ENCODE results near the gene FOXO4.

Gene FOXO4

DNA sequence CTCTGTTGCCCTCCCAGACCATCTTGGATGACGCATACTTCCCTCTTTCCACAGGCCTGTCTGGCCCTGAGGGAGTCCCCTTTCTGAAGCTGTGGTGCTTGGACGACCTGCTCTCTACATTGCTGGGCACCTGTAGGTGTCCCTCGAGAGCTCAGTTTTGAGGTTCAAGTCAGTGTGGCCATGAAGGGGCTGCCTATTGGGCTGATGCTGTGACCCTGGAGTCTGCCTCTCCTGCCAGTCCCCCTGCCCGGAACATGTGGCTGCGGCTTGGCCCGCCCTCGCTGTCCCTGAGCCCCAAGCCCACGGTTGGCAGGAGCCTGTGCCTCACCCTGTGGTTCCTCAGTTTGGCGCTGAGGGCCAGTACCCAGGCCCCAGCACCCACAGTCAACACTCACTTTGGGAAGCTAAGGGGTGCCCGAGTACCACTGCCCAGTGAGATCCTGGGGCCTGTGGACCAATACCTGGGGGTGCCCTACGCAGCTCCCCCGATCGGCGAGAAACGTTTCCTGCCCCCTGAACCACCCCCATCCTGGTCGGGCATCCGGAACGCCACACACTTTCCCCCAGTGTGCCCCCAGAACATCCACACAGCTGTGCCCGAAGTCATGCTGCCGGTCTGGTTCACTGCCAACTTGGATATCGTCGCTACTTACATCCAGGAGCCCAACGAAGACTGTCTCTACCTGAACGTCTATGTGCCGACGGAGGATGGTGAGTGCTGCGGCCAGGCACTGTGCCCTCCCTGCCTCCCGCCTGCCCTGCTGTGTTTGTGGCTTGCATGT is 52.0 kb downstream of the FOXO4 start:
- in situ Hi-C loops (cut with HindIII; ENCODE audit: low pct_ligation_motif_present, low sequenced_read_pairs), result no loop called here
- TF ChIP-seq, protein P1, sequence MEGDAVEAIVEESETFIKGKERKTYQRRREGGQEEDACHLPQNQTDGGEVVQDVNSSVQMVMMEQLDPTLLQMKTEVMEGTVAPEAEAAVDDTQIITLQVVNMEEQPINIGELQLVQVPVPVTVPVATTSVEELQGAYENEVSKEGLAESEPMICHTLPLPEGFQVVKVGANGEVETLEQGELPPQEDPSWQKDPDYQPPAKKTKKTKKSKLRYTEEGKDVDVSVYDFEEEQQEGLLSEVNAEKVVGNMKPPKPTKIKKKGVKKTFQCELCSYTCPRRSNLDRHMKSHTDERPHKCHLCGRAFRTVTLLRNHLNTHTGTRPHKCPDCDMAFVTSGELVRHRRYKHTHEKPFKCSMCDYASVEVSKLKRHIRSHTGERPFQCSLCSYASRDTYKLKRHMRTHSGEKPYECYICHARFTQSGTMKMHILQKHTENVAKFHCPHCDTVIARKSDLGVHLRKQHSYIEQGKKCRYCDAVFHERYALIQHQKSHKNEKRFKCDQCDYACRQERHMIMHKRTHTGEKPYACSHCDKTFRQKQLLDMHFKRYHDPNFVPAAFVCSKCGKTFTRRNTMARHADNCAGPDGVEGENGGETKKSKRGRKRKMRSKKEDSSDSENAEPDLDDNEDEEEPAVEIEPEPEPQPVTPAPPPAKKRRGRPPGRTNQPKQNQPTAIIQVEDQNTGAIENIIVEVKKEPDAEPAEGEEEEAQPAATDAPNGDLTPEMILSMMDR (IDR thresholded peaks at IDR 0.05; ENCODE audit: low read depth, low read length, missing control alignments), result no peak
- H3K4me3 ChIP-seq (ENCODE audit: low read depth, low read length), result no peak overlapping the region

DNA sequence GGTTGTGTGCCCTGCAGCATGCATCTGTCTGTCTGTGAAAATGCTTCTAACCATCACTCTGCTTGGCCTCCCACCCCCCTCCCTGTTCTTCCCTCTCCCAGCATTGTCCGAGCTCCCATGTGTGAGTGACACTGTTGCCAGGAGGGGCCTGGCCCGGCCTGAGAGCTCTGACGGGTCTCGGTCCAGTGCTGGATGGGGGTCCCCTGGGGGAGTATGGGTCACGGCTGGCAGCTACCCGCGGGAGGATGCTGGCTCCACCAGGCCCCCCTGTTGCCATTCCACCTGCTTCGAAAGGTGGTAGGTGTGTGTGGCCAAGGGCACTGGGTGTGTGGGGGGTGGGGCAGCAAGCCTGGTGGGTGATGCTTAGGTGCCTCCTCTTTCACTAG is 52.6 kb downstream of the FOXO4 start:
- DNase-seq, result no peak
- in situ Hi-C loops (cut with HindIII; ENCODE audit: low pct_ligation_motif_present, low sequenced_read_pairs), result no loop called here
- TF ChIP-seq, protein P1 (IDR thresholded peaks at IDR 0.05; ENCODE audit: low read depth, low read length, missing control alignments), result no peak
- Histone ChIP-seq H3K4me3 (ENCODE audit: low read depth, low read length) (no peak overlapping the region), H3K27me3 (replicated peaks) (no peaks in the 10 kb centered on the region), H3K27ac (no peak overlapping the region), H3K36me3 (replicated peaks) (no peaks in the 10 kb centered on the region)

More for the DNA sequence above, 52.0 kb downstream of the FOXO4 start:
- Histone ChIP-seq H3K27ac (no peak overlapping the region), H3K27me3 (replicated peaks) (no peaks in the 10 kb centered on the region), H3K36me3 (replicated peaks) (no peaks in the 10 kb centered on the region)
- DNase-seq, result no peak

DNA sequence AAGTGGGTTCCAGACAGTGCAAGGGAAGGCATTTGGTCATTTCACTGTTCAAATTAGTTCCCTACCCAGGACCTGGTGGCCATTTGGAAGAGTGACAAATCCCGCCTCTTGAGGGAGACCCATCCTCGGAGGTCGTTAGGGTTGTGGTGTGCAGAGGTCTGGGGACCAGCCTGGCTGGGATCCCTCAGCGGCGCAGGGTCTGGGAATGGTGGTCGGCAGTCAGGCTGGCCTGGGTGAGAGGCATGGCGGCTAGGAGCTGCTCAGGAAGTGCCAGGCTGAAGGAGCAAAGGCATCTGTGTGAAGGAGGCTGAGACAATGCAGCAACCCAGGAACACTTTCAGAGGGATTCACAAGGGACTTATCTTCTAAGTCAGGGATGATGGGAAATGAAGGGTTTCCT is 55.7 kb downstream of the FOXO4 start:
- TF ChIP-seq, protein P1 (IDR thresholded peaks at IDR 0.05; ENCODE audit: low read depth, low read length, missing control alignments), result no peak
- no peaks in the 10 kb centered on the region for H3K36me3 ChIP-seq (replicated peaks)
- H3K4me3 ChIP-seq (ENCODE audit: low read depth, low read length), result no peak overlapping the region
- H3K27ac ChIP-seq, result no peak overlapping the region
- no peaks in the 10 kb centered on the region for H3K27me3 ChIP-seq (replicated peaks)
- in situ Hi-C loops (cut with HindIII; ENCODE audit: low pct_ligation_motif_present, low sequenced_read_pairs), result no loop called here
- no peak for DNase-seq
